Measurements from ENCODE around the gene P2RX7.

DNA sequence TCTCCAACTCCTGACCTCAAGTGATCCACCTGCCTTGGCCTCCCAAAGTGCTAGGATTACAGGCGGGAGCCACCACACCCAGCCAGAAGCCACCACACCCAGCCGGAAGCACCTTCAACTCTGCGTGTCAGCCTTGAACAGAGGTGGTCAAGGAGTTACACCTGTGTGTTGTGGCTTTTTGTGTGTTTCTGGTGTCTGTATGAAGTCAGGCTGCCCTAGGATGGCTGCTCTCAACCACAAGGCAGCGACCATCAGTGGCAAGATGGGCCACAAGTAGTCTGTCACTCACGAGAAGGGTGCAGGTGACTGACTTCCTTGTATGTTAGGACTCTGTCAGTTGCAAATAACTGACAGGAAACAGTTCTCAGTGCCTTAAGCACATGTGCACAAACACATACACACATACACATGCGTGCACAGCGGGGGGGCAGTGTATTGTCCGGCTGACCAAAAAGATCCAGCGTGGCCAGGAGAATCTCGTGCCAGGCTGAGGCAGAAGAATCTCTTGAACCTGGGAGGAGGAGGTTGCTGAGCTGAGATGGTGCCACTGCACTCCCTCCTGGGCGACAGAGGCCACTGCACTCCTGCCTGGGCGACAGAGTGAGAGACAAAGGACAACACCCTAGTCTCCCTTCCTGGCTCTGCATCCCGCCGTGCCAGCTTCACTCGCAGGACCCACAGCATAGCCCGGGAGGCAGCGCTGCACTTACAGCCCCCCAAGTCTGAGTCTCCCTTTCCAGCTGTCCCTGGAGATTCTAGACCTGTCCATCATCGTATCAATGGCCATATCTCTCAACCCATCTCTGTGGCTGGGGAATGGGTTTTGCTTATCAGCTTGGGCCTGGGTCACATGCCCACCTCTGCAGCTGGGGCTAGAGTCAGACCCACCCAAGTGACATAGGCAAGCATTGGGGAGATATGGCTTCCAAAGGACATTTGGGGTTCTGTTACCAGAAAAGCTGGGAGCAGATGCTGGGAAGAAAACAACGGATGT lies 90.9 kb downstream of the P2RX7 start:
- no peak for TF ChIP-seq POLR2AphosphoS5 (IDR thresholded peaks at IDR 0.05; ENCODE audit: borderline replicate concordance, low read depth, low read length)
- no peak for TF ChIP-seq EZH2 (IDR thresholded peaks at IDR 0.05)
- no peak for TF ChIP-seq FOXP2 (optimal IDR thresholded peaks at IDR 0.05; ENCODE audit: control extremely low read depth, extremely low read length, insufficient read depth)
